Mesothelial cell of epicardium (in vitro differentiated cells): ENCODE results near the gene THSD4. TPM values are rescaled to one million over a fixed set of nuclear protein-coding genes. Genes with fewer than 3 reads are reported as not detected.

Source experiments
- DNase-seq, 2 experiments: peaks; one replicate each; pipeline ENCODE4 v3.0.0; 2021; ENCODE audit warnings: low spot score in 2 of 2; ENCODE audit not compliant: unreplicated experiment in 2 of 2
- H3K27ac Mint-ChIP-seq: 2 replicates; pipeline ENCODE4 v1.8.0; 2021; ENCODE audit warnings: mixed read lengths
- H3K27me3 Mint-ChIP-seq: 2 replicates; pipeline ENCODE4 v1.8.0; 2021; ENCODE audit warnings: low read depth, mixed read lengths
- H3K36me3 Mint-ChIP-seq: 2 replicates; pipeline ENCODE4 v1.8.0; 2021; ENCODE audit warnings: mixed read lengths
- H3K4me1 Mint-ChIP-seq: 2 replicates; pipeline ENCODE4 v1.8.0; 2021; ENCODE audit warnings: mixed read lengths
- H3K4me3 Mint-ChIP-seq: 2 replicates; pipeline ENCODE4 v1.8.0; 2021; ENCODE audit warnings: mild to moderate bottlenecking, moderate library complexity, mixed read lengths
- H3K9me3 Mint-ChIP-seq: 2 replicates; pipeline ENCODE4 v1.8.0; 2021; ENCODE audit warnings: mixed read lengths
- CTCF ChIP-seq: fragments of 200-600 bp; sonication (generic); IDR thresholded peaks from one replicate; pipeline ENCODE4 v1.5.0; 2021; ENCODE audit warnings: antibody characterized with exemption; ENCODE audit not compliant: unreplicated experiment
- total RNA-seq: library from RNA; stranded (reverse); gene quantifications from 3 replicates; pipeline ENCODE4 v1.2.1, GENCODE V29; 2021

THSD4 gene
- total RNA-seq, 1 donor from 2014 or later = 93.9 TPM

GRCh38 chr15:71325481-71325880 is 210.2 kb downstream of the THSD4 start:
- DNase-seq = no peak
- H3K36me3 Mint-ChIP-seq = no peaks in the 10 kb centered on the region
- H3K27ac Mint-ChIP-seq = no peak overlapping the region
- peaks cover 23% of the 10 kb centered on the region for H3K4me1 Mint-ChIP-seq
- no peaks in the 10 kb centered on the region for H3K9me3 Mint-ChIP-seq
- no peaks in the 10 kb centered on the region for H3K27me3 Mint-ChIP-seq
- TF ChIP-seq CTCF = no peak
- no peak overlapping the region for H3K4me3 Mint-ChIP-seq

- no peaks in the 10 kb centered on the region for H3K36me3 Mint-ChIP-seq
- TF ChIP-seq CTCF = no peak
These were observed 213.2 kb downstream of the THSD4 start for GRCh38 chr15:71328453-71328852.

DNA sequence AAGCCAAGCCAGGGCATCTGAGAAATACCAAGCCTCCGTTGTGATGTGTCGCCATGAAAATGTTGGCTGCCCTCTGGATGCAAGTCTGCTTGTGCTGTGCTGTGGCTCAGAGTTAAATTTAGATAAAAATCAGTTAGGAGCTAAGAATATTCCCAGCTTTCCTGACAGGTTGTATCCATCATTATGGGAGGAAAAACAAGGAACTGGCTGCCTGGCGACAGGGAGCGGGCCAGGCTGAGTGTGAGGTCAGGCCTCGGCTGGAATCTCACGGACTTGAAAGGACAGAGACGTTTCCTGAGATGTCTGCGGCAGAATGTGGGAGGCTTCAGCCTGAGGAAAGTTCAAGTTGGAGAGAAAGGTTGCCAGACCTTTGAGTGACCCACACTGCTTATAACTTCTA is 213.8 kb downstream of the THSD4 start:
- Mint-ChIP-seq H3K9me3 (no peaks in the 10 kb centered on the region), H3K36me3 (no peaks in the 10 kb centered on the region), H3K27me3 (no peaks in the 10 kb centered on the region), H3K4me3 (no peak overlapping the region), H3K27ac (peak overlapping the region; percentile 74), H3K4me1 (peaks cover 40% of the 10 kb centered on the region)
- no peak for DNase-seq
- no peak for TF ChIP-seq CTCF

More at GRCh38 chr15:71328453-71328852, 213.2 kb downstream of the THSD4 start:
- DNase-seq = no peak
- no peaks in the 10 kb centered on the region for H3K9me3 Mint-ChIP-seq
- H3K4me3 Mint-ChIP-seq = no peak overlapping the region
- H3K27me3 Mint-ChIP-seq = no peaks in the 10 kb centered on the region
- peaks cover 39% of the 10 kb centered on the region for H3K4me1 Mint-ChIP-seq
- no peak overlapping the region for H3K27ac Mint-ChIP-seq

GRCh38 chr15:71329497-71330260 is 214.4 kb downstream of the THSD4 start:
- Mint-ChIP-seq H3K9me3 (no peaks in the 10 kb centered on the region), H3K36me3 (no peaks in the 10 kb centered on the region), H3K4me3 (no peak overlapping the region), H3K27me3 (no peaks in the 10 kb centered on the region), H3K4me1 (peaks cover 42% of the 10 kb centered on the region), H3K27ac (peak overlapping the region; percentile 53)
- DNase-seq = no peak
- TF ChIP-seq CTCF = no peak

- Mint-ChIP-seq H3K4me1 (peaks cover 46% of the 10 kb centered on the region), H3K36me3 (no peaks in the 10 kb centered on the region), H3K9me3 (no peaks in the 10 kb centered on the region), H3K27me3 (no peaks in the 10 kb centered on the region), H3K27ac (peak overlapping the region; percentile 4), H3K4me3 (no peak overlapping the region)
- no peak for DNase-seq
- no peak for TF ChIP-seq CTCF
These were observed 215.4 kb downstream of the THSD4 start for GRCh38 chr15:71330638-71331162.
